T-helper 9 cell (primary cell): ENCODE data around the gene FHAD1.
"Not testable (repeated sequence)": the region's sequence is repeated elsewhere in the genome, so short reads cannot be mapped to it uniquely, and the experiment has no call there.

Source experiments
- DNase-seq: peaks from one replicate; pipeline ENCODE4 v3.0.0-alpha.2; 2020

Gene FHAD1

DNA sequence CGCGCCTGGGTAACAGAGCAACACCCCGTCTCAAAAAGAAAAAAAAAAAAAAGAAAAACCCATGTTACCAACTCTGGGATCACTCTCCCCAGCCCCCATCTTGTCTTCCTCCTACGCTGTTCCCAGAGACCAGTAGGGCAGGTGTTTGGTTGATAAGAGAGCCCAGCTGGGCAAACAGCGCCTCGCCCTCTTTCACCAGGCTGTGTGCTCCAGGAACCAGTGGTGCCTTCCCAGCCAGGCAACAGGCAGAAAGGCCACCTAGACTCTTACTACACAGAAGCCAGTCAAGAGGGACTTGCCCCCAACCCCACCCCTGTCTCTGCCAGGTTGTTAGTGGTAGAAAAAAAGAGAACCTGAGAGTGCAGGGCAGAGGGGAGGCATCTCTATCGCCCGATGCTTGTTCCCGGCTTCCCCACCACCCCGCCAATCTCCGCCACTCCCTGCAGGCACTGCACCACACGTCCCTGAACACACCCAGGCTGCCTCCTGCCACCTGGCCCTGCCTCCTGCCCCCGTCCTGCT lies 177.2 kb downstream of the FHAD1 start:
- DNase-seq = no peak

GRCh38 chr1:15424981-15425380 lies 178.0 kb downstream of the FHAD1 start:
- no peak for DNase-seq

DNA sequence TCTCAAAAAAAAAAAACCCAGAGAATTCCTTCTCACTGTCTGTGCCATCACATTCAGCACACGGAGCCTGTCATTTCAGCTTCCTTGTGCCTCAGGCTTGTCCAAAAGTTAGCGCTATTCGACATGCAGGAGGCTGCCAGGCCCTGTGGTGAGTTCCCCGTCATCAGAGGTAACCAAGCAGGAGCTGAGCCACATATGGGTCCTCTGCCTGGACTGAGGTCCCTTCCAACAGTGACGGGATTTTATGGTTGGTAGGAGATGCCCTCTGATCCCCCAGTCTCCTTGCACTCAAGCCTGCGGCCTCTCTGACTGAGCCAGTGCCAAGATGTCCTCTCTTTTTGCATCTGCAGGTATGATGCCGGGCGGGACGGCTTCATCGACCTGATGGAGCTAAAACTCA lies 178.5 kb downstream of the FHAD1 start:
- DNase-seq = no peak

DNA sequence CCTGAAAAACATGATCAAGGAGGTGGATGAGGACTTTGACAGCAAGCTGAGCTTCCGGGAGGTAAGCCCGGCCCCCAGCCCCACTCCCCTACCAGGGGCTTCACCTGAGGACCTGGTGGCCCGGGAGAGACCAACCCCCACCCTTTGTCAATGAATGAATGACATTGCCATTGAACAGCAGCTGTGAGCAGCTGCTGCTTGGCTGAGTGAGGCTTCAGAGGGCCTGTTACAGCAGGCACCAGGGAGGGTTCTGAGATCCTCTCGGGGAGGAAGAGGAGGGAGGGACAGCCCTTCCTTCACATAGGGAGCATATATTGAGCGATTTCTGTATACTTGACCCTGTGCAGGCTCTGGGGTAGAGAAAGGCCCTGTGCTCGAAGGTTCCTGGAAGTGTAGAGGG lies 178.9 kb downstream of the FHAD1 start:
- no peak for DNase-seq

DNA sequence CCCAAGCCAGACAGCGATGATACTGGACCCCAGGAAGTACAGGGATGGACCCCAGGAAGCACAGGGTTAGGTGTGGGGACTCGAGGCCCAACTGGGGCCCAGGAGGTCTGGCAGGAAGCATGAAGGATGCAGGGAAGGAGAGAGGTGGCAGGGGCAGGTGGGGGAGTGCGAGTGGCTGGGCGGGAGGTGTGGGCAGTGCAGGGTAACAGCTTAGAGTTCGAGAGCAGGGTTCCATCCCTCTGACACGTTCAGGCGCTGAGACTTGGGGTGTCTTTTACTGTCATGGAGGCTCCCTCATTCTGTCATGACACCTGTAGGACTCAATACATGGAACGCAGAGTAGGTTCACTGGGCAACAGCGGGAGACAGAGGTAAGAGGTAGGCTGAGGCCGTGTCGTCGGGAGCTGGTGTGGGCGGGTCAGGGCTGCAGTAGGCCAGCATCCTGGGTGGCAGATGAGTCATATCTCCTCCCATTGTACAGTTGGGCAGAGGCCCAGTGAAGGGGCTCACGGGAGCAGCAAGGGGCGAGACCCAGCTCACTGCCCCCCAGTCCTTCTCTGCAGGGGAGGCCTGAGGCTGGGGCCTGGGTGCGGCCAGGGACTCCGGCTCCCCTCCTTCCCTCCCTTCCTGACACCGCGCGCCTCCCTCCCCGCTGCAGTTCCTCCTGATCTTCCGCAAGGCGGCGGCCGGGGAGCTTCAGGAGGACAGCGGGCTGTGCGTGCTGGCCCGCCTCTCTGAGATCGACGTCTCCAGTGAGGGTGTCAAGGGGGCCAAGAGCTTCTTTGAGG lies 179.7 kb downstream of the FHAD1 start:
- DNase-seq = no peak

GRCh38 chr1:15427280-15427666 lies 180.2 kb downstream of the FHAD1 start:
- DNase-seq = no peak

- not testable (repeated sequence) for DNase-seq
These were observed 181.2 kb downstream of the FHAD1 start for GRCh38 chr1:15428252-15428651.

DNA sequence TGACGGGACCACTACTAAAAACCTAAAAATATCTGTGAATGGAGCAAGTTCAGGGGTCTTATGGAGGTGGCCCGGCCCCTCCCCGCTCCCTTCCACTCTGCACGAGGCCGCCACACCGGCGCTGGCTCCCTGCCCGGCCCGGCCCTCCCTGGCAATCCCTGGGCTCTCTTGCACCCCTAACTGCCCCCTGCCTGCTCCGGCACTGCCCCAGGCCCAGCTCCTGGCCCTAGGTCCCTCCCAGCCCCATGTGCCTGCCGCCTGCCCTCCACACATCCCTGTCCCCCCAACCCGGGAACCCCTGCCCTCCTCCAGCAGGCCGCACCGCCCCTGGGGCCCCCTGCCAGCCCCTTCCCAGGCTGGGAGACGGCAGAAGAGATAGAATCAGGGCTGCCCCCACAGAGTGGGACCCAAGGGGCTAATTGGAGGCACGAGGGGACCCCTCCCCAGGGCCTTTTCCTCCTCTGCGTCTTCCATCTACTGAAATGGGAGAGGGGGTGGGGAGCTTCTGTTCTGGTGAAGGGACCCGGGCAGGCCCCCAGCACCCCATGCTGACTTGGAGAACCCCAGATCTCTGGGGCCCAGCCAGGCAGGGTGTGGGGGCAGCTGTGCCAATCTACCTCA lies 181.9 kb downstream of the FHAD1 start:
- DNase-seq = no peak

GRCh38 chr1:15429701-15430149 lies 182.7 kb downstream of the FHAD1 start:
- DNase-seq = no peak

DNA sequence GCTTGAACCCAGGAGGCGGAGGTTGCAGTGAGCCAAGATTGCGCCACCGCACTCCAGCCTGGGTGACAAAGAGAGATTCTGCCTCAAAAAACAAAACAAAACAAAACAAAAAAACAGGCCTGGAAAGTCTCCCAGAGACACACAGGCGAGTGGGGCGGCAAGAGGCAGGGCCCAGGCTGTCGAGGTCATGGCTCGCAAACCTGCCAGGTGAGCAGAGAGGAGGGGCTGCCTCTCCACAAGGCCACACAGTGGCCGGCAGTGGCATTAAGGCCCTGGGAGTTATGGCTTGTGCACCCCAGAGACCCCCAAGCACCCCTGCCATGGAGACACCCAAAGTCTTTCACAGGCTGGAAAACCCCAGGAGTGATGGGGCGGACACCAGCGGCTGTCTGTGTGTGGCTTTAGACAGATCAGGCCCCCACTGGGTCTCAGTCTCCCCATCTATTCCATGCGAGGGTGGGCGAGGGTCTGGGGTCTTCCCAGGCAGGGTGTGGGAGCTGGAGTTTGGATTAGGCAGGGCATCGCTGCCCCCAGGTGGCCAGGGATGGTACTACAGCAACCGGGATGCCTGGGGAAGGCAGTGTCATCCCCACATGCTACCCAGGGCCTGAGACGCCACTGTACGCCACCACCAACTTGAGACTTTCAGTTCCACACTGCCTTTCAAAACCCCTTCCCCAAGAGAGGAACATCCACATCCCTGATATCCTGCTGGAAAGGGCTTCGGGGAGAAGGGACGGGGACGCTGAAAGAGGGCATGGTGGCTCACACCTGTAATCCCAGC lies 184.0 kb downstream of the FHAD1 start:
- peak; percentile 75 for DNase-seq

GRCh38 chr1:15431571-15431948 lies 184.5 kb downstream of the FHAD1 start:
- no peak for DNase-seq

- DNase-seq = no peak
These were observed 185.3 kb downstream of the FHAD1 start for GRCh38 chr1:15432324-15432723.

- no peak for DNase-seq
These were observed 186.4 kb downstream of the FHAD1 start for GRCh38 chr1:15433471-15433870.

DNA sequence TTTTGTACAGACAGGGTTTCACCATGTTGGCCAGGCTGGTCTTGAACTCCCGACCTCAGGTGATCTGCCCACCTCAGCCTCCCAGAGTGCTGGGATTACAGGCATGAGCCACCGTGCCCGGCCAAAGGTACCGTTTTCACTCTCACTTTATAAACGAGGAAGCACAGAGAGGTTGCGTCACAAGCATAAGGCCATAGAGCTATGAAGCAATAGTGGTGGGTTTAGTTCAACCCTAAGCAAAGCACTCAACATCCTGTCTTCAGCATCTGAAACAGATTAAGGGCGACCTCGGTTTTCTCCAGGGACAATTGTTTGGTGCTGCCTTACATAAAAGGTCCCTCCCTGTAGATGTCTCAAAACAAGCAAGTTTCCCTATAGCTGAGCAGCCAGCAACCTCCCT lies 187.7 kb downstream of the FHAD1 start:
- not testable (repeated sequence) for DNase-seq

GRCh38 chr1:15435239-15436077 lies 188.4 kb downstream of the FHAD1 start:
- no peak for DNase-seq

- DNase-seq = no peak
These were observed 189.9 kb downstream of the FHAD1 start for GRCh38 chr1:15436881-15437442.

DNA sequence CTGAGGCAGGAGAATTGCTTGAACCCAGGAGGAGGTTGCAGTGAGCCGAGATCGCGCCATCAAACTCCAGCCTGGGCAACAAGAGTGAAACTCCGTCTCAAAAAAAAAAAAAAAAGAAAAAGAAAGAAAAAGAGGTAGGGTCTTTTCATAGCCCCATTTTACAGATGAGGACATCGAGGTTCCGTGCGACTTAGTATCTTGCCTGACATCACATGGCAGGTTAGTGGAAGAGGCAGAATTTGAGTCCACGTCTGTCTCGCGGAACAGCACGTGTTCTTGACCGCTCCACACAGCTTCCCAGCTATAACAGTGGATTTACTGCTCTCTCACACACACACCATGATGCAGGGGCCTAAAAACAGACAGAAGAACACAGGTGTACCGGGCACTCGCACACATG lies 192.3 kb downstream of the FHAD1 start:
- DNase-seq = no peak

DNA sequence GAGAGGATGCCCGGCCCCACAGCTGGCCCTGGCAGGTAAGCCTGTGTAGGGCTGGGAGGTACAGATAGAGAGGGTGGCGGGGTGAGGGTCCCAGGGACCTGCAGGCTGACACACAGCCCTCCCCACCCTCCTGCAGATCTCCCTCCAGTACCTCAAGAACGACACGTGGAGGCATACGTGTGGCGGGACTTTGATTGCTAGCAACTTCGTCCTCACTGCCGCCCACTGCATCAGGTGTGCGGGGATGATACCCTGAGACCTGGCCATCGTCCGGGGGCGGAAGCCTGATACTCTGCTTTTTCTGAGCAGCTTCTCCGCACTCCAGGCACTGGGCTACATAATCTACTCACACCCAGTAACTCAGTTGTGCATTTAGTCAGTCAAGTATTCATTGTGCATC lies 193.3 kb downstream of the FHAD1 start:
- DNase-seq = no peak

DNA sequence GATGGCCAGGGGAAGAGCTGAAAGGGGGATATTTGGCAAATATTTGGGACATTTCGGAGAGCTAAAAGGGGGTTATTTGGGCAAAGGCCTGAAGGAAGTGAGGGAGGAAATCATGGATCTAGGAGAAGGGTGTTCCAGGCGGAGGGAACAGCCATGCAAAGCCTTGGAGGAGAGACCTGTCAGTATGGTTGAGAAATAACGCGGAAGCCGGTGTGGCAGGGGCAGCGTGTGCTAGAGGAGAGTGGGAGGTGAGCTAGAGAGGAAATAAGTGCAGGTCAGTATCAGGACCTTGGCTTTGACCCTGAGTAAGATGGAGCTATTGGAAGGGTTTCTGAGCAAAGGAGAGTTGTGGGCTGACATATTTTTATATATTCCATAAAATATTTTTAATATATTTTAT lies 194.2 kb downstream of the FHAD1 start:
- DNase-seq = no peak

DNA sequence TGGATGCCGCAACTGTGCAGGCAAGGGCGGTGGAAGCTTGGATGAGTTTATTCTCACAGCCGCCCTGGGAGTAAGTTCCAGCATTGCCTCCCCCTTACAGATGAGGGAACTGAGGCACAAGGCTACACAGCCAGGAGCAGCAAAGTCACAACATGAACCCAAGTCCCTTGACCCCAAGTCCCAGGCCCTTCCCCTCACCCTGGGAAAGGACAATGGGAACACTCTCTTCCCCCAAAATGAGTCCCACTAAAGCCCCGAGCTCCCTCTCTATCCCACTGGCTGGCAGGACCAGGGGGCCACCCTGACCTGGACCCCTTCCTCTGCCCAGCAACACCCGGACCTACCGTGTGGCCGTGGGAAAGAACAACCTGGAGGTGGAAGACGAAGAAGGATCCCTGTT lies 195.1 kb downstream of the FHAD1 start:
- DNase-seq = no peak

DNA sequence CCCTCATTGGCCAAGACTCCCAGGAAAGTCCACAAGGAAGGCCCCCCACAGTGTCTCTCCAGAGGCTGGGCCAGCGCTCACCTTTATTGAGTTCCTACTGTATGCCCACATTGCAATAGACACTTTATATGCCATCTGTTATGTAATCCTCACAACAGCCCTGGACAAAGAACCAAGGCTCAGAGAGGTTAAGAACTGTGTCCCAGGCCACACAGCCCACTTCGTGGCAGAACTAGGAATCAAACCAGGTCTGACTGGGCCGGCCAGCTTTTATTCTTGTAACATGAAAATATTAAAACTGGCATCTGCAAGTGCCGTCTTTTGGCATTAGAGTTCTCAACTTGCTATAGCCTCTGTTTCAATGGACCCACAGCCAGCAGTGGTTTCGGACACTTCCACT lies 195.7 kb downstream of the FHAD1 start:
- DNase-seq = no peak

GRCh38 chr1:15443281-15443680 lies 196.3 kb downstream of the FHAD1 start:
- DNase-seq = no peak
